ENCODE measurements around the gene CDKAL1. TPM values are rescaled to one million over a fixed set of nuclear protein-coding genes. Genes with fewer than 3 reads are reported as not detected.

The CDKAL1 gene
- total RNA-seq, 2 donors from 2014 or later = 23.5 to 26.4 TPM

- Histone ChIP-seq H3K4me3 (ENCODE audit: low read length) (no peak overlapping the region), H3K36me3 (ENCODE audit: control insufficient read depth, insufficient read depth, low read length) (peaks cover under 1% of the 10 kb centered on the region), H3K27me3 (ENCODE audit: control insufficient read depth, insufficient read depth, low read length, poor library complexity, severe bottlenecking) (no peaks in the 10 kb centered on the region), H3K27ac (ENCODE audit: low read depth, low read length) (no peak overlapping the region), H3K9ac (ENCODE audit: extremely low read depth, low read length, poor library complexity, severe bottlenecking) (no peak overlapping the region), H3K9me3 (ENCODE audit: control insufficient read depth, low read length) (no peaks in the 10 kb centered on the region), H3K4me1 (ENCODE audit: control insufficient read depth, insufficient read depth, low read length) (no peaks in the 10 kb centered on the region)
- WGBS, 2 experiments (ENCODE audit: insufficient coverage in 1 of 2, insufficient read length in 1 of 2) = 89 to 100% methylated on average over 1 to 3 of the region's 3 CpGs
- Mint-ChIP-seq H3K4me1 (peaks cover 5% of the 10 kb centered on the region), H3K36me3 (ENCODE audit: low read depth) (peaks cover 10% of the 10 kb centered on the region), H3K27me3 (ENCODE audit: insufficient read depth) (no peaks in the 10 kb centered on the region), H3K9me3 (no peaks in the 10 kb centered on the region), H3K27ac (no peak overlapping the region), H3K4me3 (no peak overlapping the region)
- TF ChIP-seq CTCF (conservative IDR thresholded peaks at IDR 0.05) = no peak
- no peak for DNase-seq
These were observed 471.7 kb downstream of the CDKAL1 start for GRCh38 chr6:21005816-21006570.

GRCh38 chr6:21019614-21020013, 485.4 kb downstream of the CDKAL1 start:
- Mint-ChIP-seq H3K4me1 (peaks cover 31% of the 10 kb centered on the region), H3K4me3 (no peak overlapping the region), H3K27ac (no peak overlapping the region), H3K9me3 (no peaks in the 10 kb centered on the region), H3K27me3 (ENCODE audit: insufficient read depth) (no peaks in the 10 kb centered on the region), H3K36me3 (ENCODE audit: low read depth) (peaks cover 4% of the 10 kb centered on the region)
- Histone ChIP-seq H3K27me3 (ENCODE audit: control insufficient read depth, insufficient read depth, low read length, poor library complexity, severe bottlenecking) (no peaks in the 10 kb centered on the region), H3K4me3 (ENCODE audit: low read length) (no peak overlapping the region), H3K36me3 (ENCODE audit: control insufficient read depth, insufficient read depth, low read length) (no peaks in the 10 kb centered on the region), H3K27ac (ENCODE audit: low read depth, low read length) (no peak overlapping the region), H3K9ac (ENCODE audit: extremely low read depth, low read length, poor library complexity, severe bottlenecking) (no peak overlapping the region), H3K4me1 (ENCODE audit: control insufficient read depth, insufficient read depth, low read length) (peaks cover 7% of the 10 kb centered on the region), H3K9me3 (ENCODE audit: control insufficient read depth, low read length) (no peaks in the 10 kb centered on the region)
- TF ChIP-seq CTCF (conservative IDR thresholded peaks at IDR 0.05) = no peak
- DNase-seq = no peak
- no CpG with 5 or more reads among the region's 2 CpGs for WGBS, 2 experiments (ENCODE audit: insufficient coverage in 1 of 2, insufficient read length in 1 of 2)

- Histone ChIP-seq H3K4me3 (ENCODE audit: low read length) (no peak overlapping the region), H3K9ac (ENCODE audit: extremely low read depth, low read length, poor library complexity, severe bottlenecking) (no peak overlapping the region), H3K36me3 (ENCODE audit: control insufficient read depth, insufficient read depth, low read length) (peaks cover 3% of the 10 kb centered on the region), H3K27me3 (ENCODE audit: control insufficient read depth, insufficient read depth, low read length, poor library complexity, severe bottlenecking) (no peaks in the 10 kb centered on the region), H3K27ac (ENCODE audit: low read depth, low read length) (peak overlapping the region; percentile 26), H3K4me1 (ENCODE audit: control insufficient read depth, insufficient read depth, low read length) (peaks cover 7% of the 10 kb centered on the region), H3K9me3 (ENCODE audit: control insufficient read depth, low read length) (peaks cover 7% of the 10 kb centered on the region)
- H3K9me3 Mint-ChIP-seq = peaks cover 7% of the 10 kb centered on the region
- peaks cover 9% of the 10 kb centered on the region for H3K36me3 Mint-ChIP-seq (ENCODE audit: low read depth)
- H3K27me3 Mint-ChIP-seq (ENCODE audit: insufficient read depth) = no peaks in the 10 kb centered on the region
- 49 to 74% methylated on average over 5 to 7 of the region's 7 CpGs for WGBS, 2 experiments (ENCODE audit: insufficient coverage in 1 of 2, insufficient read length in 1 of 2)
- DNase-seq = peak; percentile 62
- peak overlapping the region; percentile 81 for H3K27ac Mint-ChIP-seq
- H3K4me1 Mint-ChIP-seq = peaks cover 26% of the 10 kb centered on the region
- H3K4me3 Mint-ChIP-seq = no peak overlapping the region
- TF ChIP-seq CTCF (conservative IDR thresholded peaks at IDR 0.05) = no peak
These were observed 488.3 kb downstream of the CDKAL1 start for GRCh38 chr6:21022343-21023107.

All from endodermal cell (in vitro differentiated cells).